ENCODE measurements around the gene TLCD3B. TPM values are rescaled to one million over a fixed set of nuclear protein-coding genes. Genes with fewer than 3 reads are reported as not detected.

Gene TLCD3B
- total RNA-seq, 1 experiment from 2014 or later: 20.9 TPM

DNA sequence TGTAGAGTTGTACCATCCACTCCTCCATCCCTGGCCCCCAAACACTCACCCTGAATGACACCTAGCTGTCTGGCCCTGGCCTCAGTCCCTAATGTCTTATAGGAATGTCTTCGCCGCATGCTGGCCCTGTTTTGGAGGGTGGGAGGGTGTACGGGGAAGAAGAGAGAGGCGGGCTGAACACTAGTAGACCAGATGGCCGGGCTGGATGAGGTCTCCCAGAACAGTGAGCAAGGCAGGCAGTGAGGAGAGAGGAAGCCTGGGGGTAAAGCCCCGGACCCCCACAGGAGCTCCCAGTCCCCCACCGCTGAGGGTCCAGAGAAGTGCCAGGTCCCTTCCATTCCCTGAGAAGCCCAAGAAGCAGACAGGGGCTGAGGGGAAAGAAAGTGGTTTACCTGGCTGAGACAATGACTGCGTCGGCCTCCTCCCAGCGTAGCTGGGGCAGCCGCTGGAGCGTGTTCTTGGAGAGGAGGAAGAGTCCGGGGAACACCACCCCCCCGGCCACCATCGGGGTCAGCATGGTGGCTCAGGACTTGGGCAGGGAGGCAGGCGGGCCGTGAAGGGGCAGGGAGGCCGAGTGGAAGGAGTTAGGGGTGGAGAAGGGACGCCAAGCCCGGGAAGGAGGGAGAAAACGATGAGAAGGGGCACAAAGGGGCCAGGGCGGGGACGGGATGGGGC lies 923 bp downstream of the TLCD3B start:
- H3K36me3 Mint-ChIP-seq (ENCODE audit: insufficient read depth in 1 of 3, low read depth in 3 of 3): peaks cover 6 to 16% (median 10%) of the 10 kb centered on the region in 3 experiments; a peak in 5 of 7 replicates
- H3K4me1 Mint-ChIP-seq: peaks cover 27 to 42% of the 10 kb centered on the region in 2 experiments
- H3K9ac ChIP-seq (ENCODE audit: extremely low read depth, insufficient read length, low read length): peak overlapping the region; percentile 12
- no peak overlapping the region for H2BK15ac ChIP-seq (ENCODE audit: low read depth, low read length)
- no CpG with 5 or more reads among the region's 23 CpGs for WGBS (ENCODE audit: extremely low coverage, insufficient read length, low lambda C conversion rate)
- no peaks in the 10 kb centered on the region; a peak in 1 of 5 replicates for H3K9me3 Mint-ChIP-seq
- H2BK5ac ChIP-seq (ENCODE audit: insufficient read length, low read length): no peak overlapping the region
- no peak overlapping the region for H4K8ac ChIP-seq (replicated peaks; ENCODE audit: insufficient read length, low read depth, low read length)
- H3K4me2 ChIP-seq (ENCODE audit: insufficient read depth, insufficient read length, low read length): peak overlapping the region; percentile 76
- no peak overlapping the region for H2BK20ac ChIP-seq (ENCODE audit: low read depth, low read length, poor library complexity, severe bottlenecking)
- H4K5ac ChIP-seq (ENCODE audit: insufficient read length, low read depth, low read length): no peak overlapping the region
- H2BK12ac ChIP-seq (ENCODE audit: insufficient read length, low read depth, low read length): no peak overlapping the region
- H3K56ac ChIP-seq (ENCODE audit: insufficient read length, low read depth, low read length): no peak overlapping the region
- no peak overlapping the region for H3T11ph ChIP-seq (ENCODE audit: low read length)
- no peak overlapping the region; a peak in 1 of 7 replicates for H3K27ac Mint-ChIP-seq
- peak overlapping the region; percentile 52 for H3K14ac ChIP-seq (ENCODE audit: insufficient read depth, low read length)
- no peak overlapping the region for H2AFZ ChIP-seq (ENCODE audit: low read length)
- peaks cover 29% of the 10 kb centered on the region for H3K27me3 Mint-ChIP-seq (ENCODE audit: low read depth)
- peak; percentile 36 for DNase-seq
- TF ChIP-seq, protein P1, sequence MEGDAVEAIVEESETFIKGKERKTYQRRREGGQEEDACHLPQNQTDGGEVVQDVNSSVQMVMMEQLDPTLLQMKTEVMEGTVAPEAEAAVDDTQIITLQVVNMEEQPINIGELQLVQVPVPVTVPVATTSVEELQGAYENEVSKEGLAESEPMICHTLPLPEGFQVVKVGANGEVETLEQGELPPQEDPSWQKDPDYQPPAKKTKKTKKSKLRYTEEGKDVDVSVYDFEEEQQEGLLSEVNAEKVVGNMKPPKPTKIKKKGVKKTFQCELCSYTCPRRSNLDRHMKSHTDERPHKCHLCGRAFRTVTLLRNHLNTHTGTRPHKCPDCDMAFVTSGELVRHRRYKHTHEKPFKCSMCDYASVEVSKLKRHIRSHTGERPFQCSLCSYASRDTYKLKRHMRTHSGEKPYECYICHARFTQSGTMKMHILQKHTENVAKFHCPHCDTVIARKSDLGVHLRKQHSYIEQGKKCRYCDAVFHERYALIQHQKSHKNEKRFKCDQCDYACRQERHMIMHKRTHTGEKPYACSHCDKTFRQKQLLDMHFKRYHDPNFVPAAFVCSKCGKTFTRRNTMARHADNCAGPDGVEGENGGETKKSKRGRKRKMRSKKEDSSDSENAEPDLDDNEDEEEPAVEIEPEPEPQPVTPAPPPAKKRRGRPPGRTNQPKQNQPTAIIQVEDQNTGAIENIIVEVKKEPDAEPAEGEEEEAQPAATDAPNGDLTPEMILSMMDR (conservative IDR thresholded peaks at IDR 0.05): no peak
- no peaks in the 10 kb centered on the region for H4K20me1 ChIP-seq (ENCODE audit: control insufficient read depth, insufficient read depth, insufficient read length)
- H3K4ac ChIP-seq (ENCODE audit: low read depth, low read length): no peak overlapping the region
- H3K4me3 Mint-ChIP-seq: peak overlapping the region; percentile 73 to 90
- peak overlapping the region; percentile 80 for H3K18ac ChIP-seq (ENCODE audit: insufficient read length, low read depth, low read length)
- H3K27ac ChIP-seq (ENCODE audit: insufficient read length, low read depth, low read length): no peak overlapping the region
- no peak overlapping the region for H4K91ac ChIP-seq (ENCODE audit: insufficient read length, low read depth, low read length)
- H3K79me2 ChIP-seq (ENCODE audit: insufficient read depth, low read length): no peaks in the 10 kb centered on the region; the same call in 1 of the 2 replicates
- no peak overlapping the region for H2AK5ac ChIP-seq (ENCODE audit: insufficient read length, low read length)
- no peak overlapping the region for H2BK120ac ChIP-seq (ENCODE audit: low read depth, low read length, poor library complexity, severe bottlenecking)
- no peaks in the 10 kb centered on the region for H3K9me3 ChIP-seq (ENCODE audit: control insufficient read depth, low read depth, low read length)
- peaks cover 20% of the 10 kb centered on the region for H3K23me2 ChIP-seq (ENCODE audit: insufficient read length, low read depth, low read length, poor library complexity, severe bottlenecking)
- no peaks in the 10 kb centered on the region for H3K79me1 ChIP-seq (ENCODE audit: insufficient read depth, low read depth, low read length, poor library complexity, severe bottlenecking)
- H3K27me3 ChIP-seq (ENCODE audit: insufficient read depth, low read length): no peaks in the 10 kb centered on the region; the same call in 1 of the 2 replicates
- no peak overlapping the region for H3K23ac ChIP-seq (ENCODE audit: insufficient read length, low read depth, low read length)
- peaks cover 3% of the 10 kb centered on the region; the same call in 1 of the 2 replicates for H3K4me1 ChIP-seq (ENCODE audit: insufficient read depth, low read length)

All from H9 (cell line).